22Rv1 (cell line): ENCODE measurements around the gene EMP2.

ENCODE experiments used
- CTCF ChIP-seq: fragments of 450-650 bp; IDR thresholded peaks from 2 replicates; pipeline ENCODE4 v1.5.1; 2017; ENCODE audit warnings: mild to moderate bottlenecking
- ZFX ChIP-seq: fragments of 450-650 bp; IDR thresholded peaks from 2 replicates; pipeline ENCODE4 v1.6.1; 2017; ENCODE audit warnings: antibody characterized with exemption, borderline replicate concordance

- TF ChIP-seq CTCF (peak; percentile 82), ZFX (no peak)
These were observed 58.6 kb downstream of the EMP2 start for GRCh38 chr16:10521681-10522274.
